ENCODE measurements around the gene AFF3.
A peak's percentile ranks its signal among the peaks of the same experiment; 100 is the strongest.
"Not testable (repeated sequence)": the region's sequence is repeated elsewhere in the genome, so short reads cannot be mapped to it uniquely, and the experiment has no call there.

Gene AFF3

DNA sequence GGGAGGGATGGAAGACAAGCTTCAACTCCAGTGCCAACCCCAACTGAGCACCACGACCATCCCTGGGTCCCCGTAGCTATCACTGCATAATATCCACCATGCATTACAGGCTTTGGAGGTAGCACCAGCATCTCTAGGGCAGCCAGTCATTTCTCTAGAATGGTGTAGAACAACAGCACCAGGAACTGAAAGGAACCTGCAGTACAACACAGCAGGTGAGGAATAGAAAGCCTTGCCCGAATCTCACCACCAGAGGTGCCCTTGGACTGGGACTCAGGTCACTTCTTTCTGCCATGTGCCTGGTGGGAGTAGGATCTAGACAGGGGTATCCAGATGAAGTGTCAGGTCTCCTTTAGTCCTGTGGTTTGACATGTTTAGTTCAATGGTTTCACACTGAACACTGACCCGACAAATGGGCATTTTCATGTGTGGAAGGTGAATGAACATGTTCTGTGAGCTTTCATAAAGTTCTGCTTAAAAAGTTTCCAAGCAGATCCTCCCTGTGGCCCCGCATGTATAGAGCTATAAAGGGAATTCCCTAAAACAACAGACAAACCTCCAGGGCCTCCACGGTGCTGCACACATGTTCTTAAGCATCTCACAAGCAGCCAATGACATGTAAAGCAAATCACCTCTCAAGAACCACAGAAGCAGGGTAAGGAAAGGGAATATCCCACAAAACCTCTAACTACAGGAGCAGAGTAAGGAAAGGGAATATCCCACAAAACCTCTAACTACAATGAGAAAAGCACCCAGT lies 208.3 kb downstream of the AFF3 start:
- DNase-seq: no peak

GRCh38 chr2:99933491-99933890 lies 208.9 kb downstream of the AFF3 start:
- DNase-seq: not testable (repeated sequence)

- DNase-seq: no peak
These were observed 213.8 kb downstream of the AFF3 start for GRCh38 chr2:99928470-99929053.

GRCh38 chr2:99927690-99928207 lies 214.6 kb downstream of the AFF3 start:
- not testable (repeated sequence) for DNase-seq

DNA sequence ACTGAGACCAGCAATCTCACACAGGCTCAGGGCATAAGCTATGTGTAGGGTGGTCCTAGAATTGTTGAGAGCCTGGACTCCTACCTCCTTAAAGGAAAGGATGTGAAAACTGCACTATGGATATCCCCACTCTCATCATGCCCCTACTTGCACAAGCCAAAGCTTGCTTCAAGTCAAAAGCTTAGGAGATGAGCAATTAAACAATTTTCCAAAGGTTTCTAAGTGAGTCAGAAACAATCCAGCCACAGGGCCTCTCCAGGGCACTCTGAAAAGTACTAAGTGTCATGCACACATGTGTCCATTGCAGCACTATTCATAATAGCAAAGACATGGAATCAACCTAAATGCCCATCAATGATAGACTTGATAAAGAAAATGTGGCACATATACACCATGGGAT lies 215.4 kb downstream of the AFF3 start:
- DNase-seq: no peak

GRCh38 chr2:99925960-99926359 lies 216.4 kb downstream of the AFF3 start:
- no peak for DNase-seq

DNA sequence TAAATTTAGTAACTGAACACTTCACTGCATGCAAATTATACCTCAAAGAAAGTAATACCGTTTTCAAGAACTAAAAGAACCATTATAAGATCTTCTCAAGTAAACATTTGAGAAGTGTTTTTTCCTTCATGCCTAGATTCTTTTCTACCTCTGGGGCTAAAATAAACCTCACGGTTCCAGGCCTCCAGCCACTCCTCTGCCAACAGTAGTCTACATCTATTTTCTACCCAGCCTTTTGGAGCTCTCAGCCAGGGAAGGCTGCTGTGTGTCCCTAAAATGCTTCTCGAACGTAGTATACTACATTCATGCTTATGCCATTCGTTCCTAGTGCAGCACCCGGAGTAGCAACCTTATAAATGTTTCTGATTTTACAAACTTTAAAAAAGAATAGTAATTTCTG lies 219.7 kb downstream of the AFF3 start:
- DNase-seq: no peak

GRCh38 chr2:99921903-99922302 lies 220.5 kb downstream of the AFF3 start:
- no peak for DNase-seq

DNA sequence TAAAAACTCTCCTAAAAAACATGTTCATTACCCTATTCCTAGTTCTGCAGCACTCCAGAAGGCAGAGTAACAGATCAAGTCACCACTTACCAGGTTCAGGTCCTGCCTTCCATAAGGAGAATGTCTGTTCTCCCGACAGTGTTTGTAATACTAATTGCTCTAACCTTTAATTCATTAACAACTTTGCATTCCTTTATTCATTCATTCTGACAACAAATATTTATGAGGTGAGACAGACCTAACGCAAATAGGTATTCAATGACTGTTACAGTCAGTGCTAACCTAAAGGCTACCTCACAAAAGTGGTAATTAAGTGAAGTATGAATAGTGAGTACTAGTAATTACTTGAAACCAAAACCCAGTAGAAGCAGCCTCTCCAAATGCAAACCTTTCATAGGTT lies 224.0 kb downstream of the AFF3 start:
- DNase-seq: no peak

DNA sequence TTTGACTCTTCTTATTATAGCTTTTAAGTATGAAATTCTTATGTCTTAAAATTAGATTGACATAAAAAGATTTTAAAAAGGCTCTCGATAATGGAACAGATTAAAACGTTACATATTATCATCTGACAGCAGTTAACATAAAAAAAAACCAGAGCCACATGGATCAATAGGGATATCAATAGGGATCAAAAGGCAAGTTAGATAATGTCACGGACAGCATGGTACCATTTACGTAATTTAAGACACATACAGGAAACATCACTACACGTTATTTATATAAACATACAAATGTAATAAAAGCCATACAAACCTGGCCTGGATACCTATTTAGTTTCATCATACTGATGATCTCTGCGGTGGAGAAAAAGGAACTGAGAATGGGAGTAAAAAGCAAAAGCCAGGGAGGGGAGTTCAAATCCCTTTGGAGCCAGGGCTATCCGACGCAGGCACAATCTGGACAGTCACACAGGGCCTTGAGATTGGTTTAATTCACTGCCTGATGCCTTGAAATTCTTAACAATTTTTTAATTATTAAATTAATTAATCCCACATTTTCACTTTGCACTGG lies 227.2 kb downstream of the AFF3 start:
- no peak for DNase-seq

DNA sequence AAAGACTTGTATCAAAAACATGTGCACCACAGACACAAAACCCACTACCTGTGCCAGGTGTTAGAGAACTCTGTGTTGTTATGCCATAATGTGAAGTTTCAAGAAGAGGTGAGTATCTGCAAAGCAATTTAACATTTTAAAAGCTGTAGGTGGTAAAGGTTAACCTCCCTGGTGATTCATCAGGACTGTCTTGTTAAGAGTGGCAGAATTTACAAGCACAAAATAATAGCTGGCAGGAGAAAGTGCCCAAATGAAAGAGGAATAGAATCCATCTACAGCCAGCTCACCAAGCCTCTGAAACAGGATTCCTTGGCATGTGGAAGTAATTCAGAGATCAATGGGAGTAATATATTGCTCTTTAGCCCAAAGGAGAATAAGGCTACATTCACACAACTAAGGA lies 230.7 kb downstream of the AFF3 start:
- no peak for DNase-seq

- DNase-seq: no peak
These were observed 231.5 kb downstream of the AFF3 start for GRCh38 chr2:99910902-99911301.

DNA sequence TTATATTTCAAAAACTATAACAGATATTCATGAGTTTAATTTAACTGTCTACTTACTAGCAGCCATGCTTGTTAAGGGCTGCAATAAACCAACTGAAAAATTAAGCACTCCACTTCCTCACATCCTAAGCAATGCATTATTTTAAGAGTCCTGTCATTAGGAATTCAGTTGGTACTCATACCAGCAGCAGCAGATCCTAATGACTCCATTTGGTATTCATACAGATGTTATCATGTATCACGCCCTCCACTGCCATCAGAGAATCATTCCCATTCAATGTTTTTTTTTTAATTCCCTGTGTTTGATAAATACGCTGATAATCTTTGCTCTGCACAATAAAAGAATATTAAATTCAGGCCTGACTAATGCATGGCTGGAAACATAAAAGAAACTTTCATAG lies 236.8 kb downstream of the AFF3 start:
- DNase-seq: no peak

GRCh38 chr2:99905025-99905424 lies 237.4 kb downstream of the AFF3 start:
- DNase-seq: no peak

DNA sequence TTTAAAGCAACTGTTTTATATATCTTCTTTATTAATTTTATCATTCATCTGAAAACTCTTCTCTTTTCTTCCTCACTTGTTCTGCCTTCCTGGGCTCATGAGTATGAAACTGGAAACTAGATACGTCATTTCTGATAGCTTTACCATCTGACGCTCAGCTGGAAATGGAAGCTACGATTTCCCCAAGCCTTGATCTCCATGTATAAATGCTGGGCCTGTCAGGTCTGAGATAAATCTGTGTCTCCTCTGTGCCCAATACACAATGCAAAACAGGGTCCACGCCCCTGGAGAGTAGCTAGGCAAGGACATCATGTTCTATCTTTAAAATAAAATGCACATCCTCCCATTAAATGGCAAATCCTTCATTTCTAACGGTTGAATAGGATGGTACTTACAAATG lies 238.4 kb downstream of the AFF3 start:
- DNase-seq: no peak

- DNase-seq: peak in 34 of 51 donors; percentile 6 to 77 (median 42)
These were observed 241.8 kb downstream of the AFF3 start for GRCh38 chr2:99900556-99900955.

DNA sequence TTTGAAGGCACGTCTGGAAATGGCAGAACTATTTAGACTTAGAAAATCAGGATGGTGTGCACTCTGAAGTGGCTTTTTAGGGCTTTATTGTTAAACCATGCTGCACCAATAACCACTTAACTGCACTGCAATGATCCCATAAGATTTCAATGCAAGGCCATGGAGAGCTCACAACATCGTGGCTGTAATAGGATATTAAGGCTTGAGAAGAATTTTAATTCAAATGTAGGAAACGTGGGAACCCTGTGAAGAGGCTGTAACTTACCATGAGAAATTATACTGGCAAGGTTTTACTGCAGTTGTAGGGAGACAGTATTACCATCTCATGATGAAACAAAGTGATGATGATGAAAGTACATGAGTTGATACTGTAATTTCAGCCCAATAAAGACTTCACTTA lies 242.5 kb downstream of the AFF3 start:
- no peak for DNase-seq

DNA sequence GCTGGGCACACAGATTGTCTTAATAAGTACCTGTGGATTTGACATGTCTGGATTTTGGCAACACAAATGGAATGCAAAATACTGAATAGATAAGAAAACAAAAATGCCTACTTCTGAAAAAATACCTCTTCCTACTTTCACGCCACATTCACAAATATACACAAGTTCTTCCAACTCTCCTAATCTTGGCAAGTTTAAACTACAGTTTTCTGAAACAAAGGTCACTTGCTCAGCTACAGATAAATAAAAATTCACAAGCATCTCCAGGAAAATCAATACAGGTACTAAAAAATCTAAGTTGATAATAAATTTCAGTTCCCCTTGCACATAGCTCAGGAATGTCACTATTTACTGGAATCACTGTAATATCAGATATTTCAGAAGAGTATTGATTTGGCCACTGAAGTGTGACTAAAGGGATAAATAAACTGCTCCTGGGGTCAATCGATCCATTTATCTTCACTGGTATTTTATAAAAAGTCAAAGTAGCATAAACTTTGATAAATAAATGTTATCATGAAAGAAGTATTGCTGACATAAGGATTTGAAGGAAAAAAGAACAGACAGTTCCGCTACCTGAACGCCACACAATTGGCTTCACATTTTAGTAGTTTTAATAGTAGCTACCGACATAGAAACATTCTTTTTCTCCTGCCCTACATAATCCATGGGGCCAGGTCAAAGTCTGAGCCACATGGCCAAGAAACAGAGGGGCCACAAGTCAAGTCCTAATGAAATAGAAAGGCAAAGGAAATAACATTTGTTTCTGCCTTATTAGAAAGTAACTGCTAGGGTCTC lies 243.1 kb downstream of the AFF3 start:
- no peak for DNase-seq

GRCh38 chr2:99898336-99899048 lies 243.9 kb downstream of the AFF3 start:
- DNase-seq: no peak

- no peak for DNase-seq
These were observed 251.0 kb downstream of the AFF3 start for GRCh38 chr2:99891428-99891780.
